K562 (cell line): ENCODE data around the gene AGFG1. TPM values are rescaled to one million over a fixed set of nuclear protein-coding genes. Genes with fewer than 3 reads are reported as not detected.
"Not testable (repeated sequence)": the region's sequence is repeated elsewhere in the genome, so short reads cannot be mapped to it uniquely, and the experiment has no call there.

Experiments
- ATAC-seq: fragments of 200-7000 bp; cut with Tn5 transposase; 3 replicates; pipeline ENCODE4 v1.9.1; 2020; ENCODE audit warnings: moderate library complexity
- BruUV-seq: library from RNA; stranded (reverse); fragments of 400-500 nt; replicated peaks from 2 replicates; lab custom pipeline; 2021; lab: Mats Ljungman, UMichigan
- CTCF ChIA-PET: fragments of 300-600 bp; formaldehyde crosslinking; extraction: SDS; loops from one replicate; lab custom pipeline; 2021; ENCODE audit warnings: low intra/inter-chr PET ratio; lab: Yijun Ruan, JAX
- POLR2A ChIA-PET: fragments of 300-600, 350-650 bp; sonication (Branson Sonifier 250); formaldehyde crosslinking; extraction: SDS; loops from one replicate; lab custom pipeline; 2021; ENCODE audit warnings: antibody characterized with exemption, inconsistent platforms; lab: Yijun Ruan, JAX
- DNase-seq, 4 experiments: peaks; one replicate each; pipeline versions ENCODE4 v3.0.0 to v3.0.0-alpha.2; 2011 to 2018; ENCODE audit warnings: low spot score in 3 of 4, mixed read lengths in 3 of 4; ENCODE audit errors: extremely low read depth in 1 of 4
- FAIRE-seq: peaks from 2 replicates; lab custom pipeline; 2011; peaks lifted over from hg19 to GRCh38; lab: Jason Lieb, UNC
- H2AFZ ChIP-seq: 2 replicates; pipeline ENCODE4 v1.6.0; 2011; ENCODE audit warnings: low read depth, low read length, control low read depth, inconsistent platforms
- H3K27ac ChIP-seq: fragments of 200-600 bp; 3 replicates; pipeline ENCODE4 v1.8.0; 2011; ENCODE audit warnings: low read depth, mild to moderate bottlenecking, control low read depth, inconsistent platforms, low read length, moderate library complexity, mixed read lengths; ENCODE audit errors: extremely low read depth
- H3K27me3 ChIP-seq, 2 experiments: fragments of 300-600 bp in 1 of 2; 2 replicates in 1 of 2; 3 replicates in 1 of 2; pipeline versions ENCODE4 v1.6.0 to v1.8.0; 2011; ENCODE audit warnings: inconsistent platforms in 2 of 2, low read length in 2 of 2, mild to moderate bottlenecking in 1 of 2, mixed read lengths in 1 of 2, moderate library complexity in 1 of 2; ENCODE audit not compliant: control insufficient read depth in 2 of 2, insufficient read depth in 2 of 2
- H3K36me3 ChIP-seq: fragments of 300-600 bp; 3 replicates; pipeline ENCODE4 v1.8.0; 2011; ENCODE audit warnings: mild to moderate bottlenecking, low read length, inconsistent platforms; ENCODE audit not compliant: control insufficient read depth, insufficient read depth
- H3K4me1 ChIP-seq, 2 experiments: fragments of 200-600 bp in 1 of 2; replicated peaks in 1 of 2; 2 replicates in 1 of 2; 3 replicates in 1 of 2; pipeline versions ENCODE4 v1.5.1 to v1.8.0; 2011; ENCODE audit warnings: inconsistent platforms in 2 of 2, low read length in 2 of 2, mild to moderate bottlenecking in 1 of 2, mixed read lengths in 1 of 2, moderate library complexity in 1 of 2; ENCODE audit not compliant: control insufficient read depth in 2 of 2, insufficient read depth in 2 of 2
- H3K4me2 ChIP-seq: 2 replicates; pipeline ENCODE4 v1.6.1; 2011; ENCODE audit warnings: low read length, control low read depth, inconsistent platforms, mixed read lengths; ENCODE audit not compliant: insufficient read depth
- H3K4me3 ChIP-seq: fragments of 200-600 bp; sonication (generic), shearing (Covaris generic); 2 replicates; pipeline ENCODE4 v1.5.1; 2016; ENCODE audit warnings: control low read depth, inconsistent platforms
- H3K79me2 ChIP-seq: fragments of 200-600 bp; 3 replicates; pipeline ENCODE4 v1.8.0; 2011; ENCODE audit warnings: low read length, inconsistent platforms; ENCODE audit not compliant: control insufficient read depth, insufficient read depth
- H3K9ac ChIP-seq, 2 experiments: 2 replicates each; pipeline versions ENCODE4 v1.6.0 to v1.6.1; 2011; ENCODE audit warnings: low read depth in 2 of 2, low read length in 2 of 2, control low read depth in 1 of 2, inconsistent platforms in 1 of 2, mild to moderate bottlenecking in 1 of 2, mixed read lengths in 1 of 2; ENCODE audit not compliant: insufficient read depth in 1 of 2
- H3K9me1 ChIP-seq: one replicate; pipeline ENCODE4 v1.6.0; 2011; ENCODE audit warnings: inconsistent platforms, mild to moderate bottlenecking, low read length, moderate library complexity; ENCODE audit not compliant: control insufficient read depth, insufficient read depth
- H3K9me3 ChIP-seq: replicated peaks from 2 replicates; pipeline ENCODE4 v1.5.1; 2011; ENCODE audit warnings: low read depth, low read length, inconsistent platforms; ENCODE audit not compliant: control insufficient read depth, insufficient read depth
- H4K20me1 ChIP-seq: replicated peaks from 2 replicates; pipeline ENCODE4 v1.6.1; 2011; ENCODE audit warnings: low read length, inconsistent platforms, mixed read lengths; ENCODE audit not compliant: control insufficient read depth, insufficient read depth
- CBX8 ChIP-seq: fragments of 200-600 bp; sonication (generic); IDR thresholded peaks from 2 replicates; pipeline ENCODE4 v1.6.1; 2012; ENCODE audit warnings: borderline replicate concordance, mixed run types, low read depth, mild to moderate bottlenecking, moderate library complexity, mixed read lengths, low read length, control low read depth, inconsistent platforms; ENCODE audit not compliant: poor library complexity, severe bottlenecking; ENCODE audit errors: extremely low read depth
- HDAC8 ChIP-seq: fragments of 450-650 bp; IDR thresholded peaks from 2 replicates; pipeline ENCODE4 v1.6.1; 2016; ENCODE audit warnings: mild to moderate bottlenecking, missing genetic modification characterization, moderate library complexity, missing compliant biosample characterization
- KAT8 ChIP-seq: fragments of 450-650 bp; IDR thresholded peaks from 2 replicates; pipeline ENCODE4 v1.6.1; 2016; ENCODE audit warnings: low read depth, mild to moderate bottlenecking
- KLF1 ChIP-seq: fragments of 450-650 bp; IDR thresholded peaks from 2 replicates; pipeline ENCODE4 v1.6.1; 2016; ENCODE audit warnings: missing genetic modification characterization, missing compliant biosample characterization
- MXI1 ChIP-seq: IDR thresholded peaks from 2 replicates; pipeline ENCODE4 v1.6.1; 2011; ENCODE audit warnings: low read depth, mild to moderate bottlenecking, improper control_type of control experiment, low read length
- ZBTB1 ChIP-seq: sonication (generic); formaldehyde crosslinking; IDR thresholded peaks from 2 replicates; pipeline ENCODE4 v1.8.1; 2023; ENCODE audit warnings: missing genetic modification reagents, low read depth, mild to moderate bottlenecking, borderline replicate concordance
- ZNF232 ChIP-seq: sonication (generic); formaldehyde crosslinking; IDR thresholded peaks from 2 replicates; pipeline ENCODE4 v1.8.0; 2022; ENCODE audit warnings: mild to moderate bottlenecking, missing genetic modification reagents
- ZNF589 ChIP-seq: fragments of 200-800 bp; sonication (Bioruptor generic); IDR thresholded peaks from 2 replicates; pipeline ENCODE4 v1.6.1; 2016; ENCODE audit warnings: low read depth, missing genetic modification characterization, missing compliant biosample characterization
- WGBS: fragments of 100-300 bp; shearing (Covaris generic); methylation state at CpG from one replicate; pipeline ENCODE4 v1.1.6; 2016; ENCODE audit warnings: low coverage, mixed read lengths; ENCODE audit not compliant: insufficient coverage; ENCODE audit errors: missing lambda C conversion rate; 5-methylcytosine and 5-hydroxymethylcytosine counted together
- in situ Hi-C: fragments of 300-500 bp; cut with MboI; formaldehyde crosslinking; loops from 4 replicates; pipeline ENCODE4 v1.15.0; 2018; ENCODE audit warnings: inconsistent platforms, mixed read lengths
- intact Hi-C: fragments of 100-400 bp; cut with micrococcal nuclease; formaldehyde crosslinking; loops from 2 replicates; pipeline ENCODE4 v1.14.2; 2022
- polyA plus RNA-seq, 8 experiments: library from polyadenylated mRNA; depleted of rRNA in 4 of 8; stranded (reverse) in 5 of 8; unstranded in 3 of 8; fragments of >200 nt; fragmentation: Nextera tagmentation in 2 of 8; fragmentation: Illumina TruSeq in 1 of 8; extraction: Ambion mirVana in 2 of 8; extraction: Trizol in 1 of 8; gene quantifications; 2 replicates each; pipeline versions ENCODE4 v1.2.1 to v1.2.3, GENCODE V29; 2011 to 2014; ENCODE audit warnings: inconsistent platforms in 1 of 8, missing spikeins in 1 of 8
- total RNA-seq, 7 experiments: library from RNA; depleted of rRNA in 6 of 7; stranded (reverse); fragments of >200 nt in 6 of 7; fragmentation: Illumina TruSeq in 2 of 7; extraction: Trizol in 2 of 7; gene quantifications; 2 replicates each; pipeline versions ENCODE4 v1.2.1 to v1.2.3, GENCODE V29; 2011 to 2021; ENCODE audit warnings: low replicate concordance in 1 of 7
- TF ChIP-seq, protein P1 (sequence below): fragments of 450-650 bp; formaldehyde crosslinking; IDR thresholded peaks from 2 replicates; pipeline ENCODE4 v1.4.0; 2020; ENCODE audit warnings: mild to moderate bottlenecking, moderate library complexity
- TF ChIP-seq, protein P2 (sequence below): fragments of 250-450 bp; sonication (Bioruptor Pico); IDR thresholded peaks from 2 replicates; pipeline ENCODE4 v1.4.0; 2020; ENCODE audit warnings: mild to moderate bottlenecking, moderate library complexity, borderline replicate concordance

The AGFG1 gene
- total and polyA plus RNA-seq, 9 of the 15 experiments (the other 6 are each of a cell fraction or from before 2014, with no cell fraction given): 11.2 to 97.5 (median 36.0) TPM

DNA sequence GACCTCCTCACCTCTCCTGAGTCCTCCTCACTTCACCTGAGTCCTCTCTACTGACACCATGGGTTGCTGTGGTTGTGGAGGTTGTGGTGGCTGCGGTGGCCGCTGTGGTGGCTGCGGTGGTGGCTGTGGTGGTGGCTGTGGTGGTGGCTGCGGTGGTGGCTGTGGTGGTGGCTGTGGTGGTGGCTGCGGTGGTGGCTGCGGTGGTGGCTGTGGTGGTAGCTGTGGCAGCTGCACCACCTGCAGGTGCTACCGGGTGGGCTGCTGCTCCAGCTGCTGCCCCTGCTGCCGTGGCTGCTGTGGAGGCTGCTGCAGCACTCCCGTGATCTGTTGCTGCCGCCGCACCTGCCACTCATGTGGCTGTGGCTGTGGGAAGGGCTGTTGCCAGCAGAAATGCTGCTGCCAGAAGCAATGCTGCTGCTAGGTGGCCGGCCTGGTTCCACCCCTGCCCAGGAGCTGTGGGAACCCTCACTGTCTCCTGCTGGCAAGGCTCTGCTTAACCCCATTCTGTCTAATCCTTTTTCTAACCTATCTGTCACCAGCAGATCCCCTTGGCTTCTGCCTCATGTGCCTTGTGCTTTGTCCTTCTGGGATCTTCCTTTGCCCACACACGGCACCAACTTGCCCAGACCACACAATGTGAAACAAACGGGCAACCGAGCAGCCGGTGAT is 127.0 kb downstream of the AGFG1 start, which contains the start of gene SCYGR2:
Gene SCYGR2 (plus strand): TSS at position 59 of the 669 bp plus-strand sequence. CDS start 0 bp downstream, at position 59.
- CTCF ChIA-PET, FAIRE-seq, H2AFZ ChIP-seq, intact Hi-C loops, H3K27ac ChIP-seq, H3K9me3 ChIP-seq, in situ Hi-C loops, H3K4me1 ChIP-seq, BruUV-seq, H3K4me3 ChIP-seq, H4K20me1 ChIP-seq, POLR2A ChIA-PET, H3K9me1 ChIP-seq, H3K9ac ChIP-seq, ATAC-seq, DNase-seq, H3K4me2 ChIP-seq, H3K36me3 ChIP-seq, H3K79me2 ChIP-seq: not testable (repeated sequence)
- peak; percentile 94 for TF ChIP-seq ZBTB1 (CRISPR knock-in tag)
- TF ChIP-seq, protein P1, sequence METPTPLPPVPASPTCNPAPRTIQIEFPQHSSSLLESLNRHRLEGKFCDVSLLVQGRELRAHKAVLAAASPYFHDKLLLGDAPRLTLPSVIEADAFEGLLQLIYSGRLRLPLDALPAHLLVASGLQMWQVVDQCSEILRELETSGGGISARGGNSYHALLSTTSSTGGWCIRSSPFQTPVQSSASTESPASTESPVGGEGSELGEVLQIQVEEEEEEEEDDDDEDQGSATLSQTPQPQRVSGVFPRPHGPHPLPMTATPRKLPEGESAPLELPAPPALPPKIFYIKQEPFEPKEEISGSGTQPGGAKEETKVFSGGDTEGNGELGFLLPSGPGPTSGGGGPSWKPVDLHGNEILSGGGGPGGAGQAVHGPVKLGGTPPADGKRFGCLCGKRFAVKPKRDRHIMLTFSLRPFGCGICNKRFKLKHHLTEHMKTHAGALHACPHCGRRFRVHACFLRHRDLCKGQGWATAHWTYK: peak; percentile 84; the same call in 1 of the 2 replicates
- 3% methylated on average over 7 of the region's 16 CpGs for WGBS
- H3K27me3 ChIP-seq: peaks cover 0 to 32% of the 10 kb centered on the region in 2 experiments; a peak in 2 of 5 replicates

DNA sequence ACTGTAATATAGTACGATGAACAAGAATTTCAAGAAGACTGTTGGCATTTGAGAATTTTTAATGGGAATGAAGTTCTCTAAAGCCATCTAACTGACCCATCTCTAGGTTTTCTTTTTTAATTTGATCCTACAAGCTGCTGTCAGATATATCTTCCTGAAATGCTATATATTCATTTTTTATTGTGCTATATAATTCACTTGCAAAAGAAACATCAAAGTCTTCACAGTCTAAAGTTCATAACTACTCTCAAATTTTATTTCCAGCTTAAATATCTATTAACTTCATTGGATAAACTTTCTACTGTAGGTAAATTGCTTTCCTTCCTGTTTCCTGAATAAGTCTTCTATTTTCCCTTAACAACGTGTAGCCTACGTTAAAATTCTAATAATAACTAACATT is 130.4 kb downstream of the AGFG1 start:
- Histone ChIP-seq H2AFZ (no peak overlapping the region), H4K20me1 (no peaks in the 10 kb centered on the region), H3K4me1 (no peaks in the 10 kb centered on the region), H3K4me2 (peak overlapping the region; percentile 66; the same call in 1 of the 2 replicates), H3K27ac (no peak overlapping the region), H3K9me1 (no peaks in the 10 kb centered on the region), H3K9ac (no peak overlapping the region), H3K9me3 (no peaks in the 10 kb centered on the region), H3K4me3 (no peak overlapping the region), H3K36me3 (no peaks in the 10 kb centered on the region), H3K79me2 (no peaks in the 10 kb centered on the region), H3K27me3 (peaks cover 0 to 22% of the 10 kb centered on the region in 2 experiments; a peak in 2 of 5 replicates)
- POLR2A ChIA-PET: no interaction called here
- no TSS peak for BruUV-seq
- FAIRE-seq: no peak
- DNase-seq: no peak
- CTCF ChIA-PET: no interaction called here
- in situ Hi-C loops: no loop called here
- ATAC-seq: no peak
- intact Hi-C loops: no loop called here
- 12% methylated on average over 3 of the region's 3 CpGs for WGBS
- TF ChIP-seq KLF1 (tag): no peak
- TF ChIP-seq, protein P2, sequence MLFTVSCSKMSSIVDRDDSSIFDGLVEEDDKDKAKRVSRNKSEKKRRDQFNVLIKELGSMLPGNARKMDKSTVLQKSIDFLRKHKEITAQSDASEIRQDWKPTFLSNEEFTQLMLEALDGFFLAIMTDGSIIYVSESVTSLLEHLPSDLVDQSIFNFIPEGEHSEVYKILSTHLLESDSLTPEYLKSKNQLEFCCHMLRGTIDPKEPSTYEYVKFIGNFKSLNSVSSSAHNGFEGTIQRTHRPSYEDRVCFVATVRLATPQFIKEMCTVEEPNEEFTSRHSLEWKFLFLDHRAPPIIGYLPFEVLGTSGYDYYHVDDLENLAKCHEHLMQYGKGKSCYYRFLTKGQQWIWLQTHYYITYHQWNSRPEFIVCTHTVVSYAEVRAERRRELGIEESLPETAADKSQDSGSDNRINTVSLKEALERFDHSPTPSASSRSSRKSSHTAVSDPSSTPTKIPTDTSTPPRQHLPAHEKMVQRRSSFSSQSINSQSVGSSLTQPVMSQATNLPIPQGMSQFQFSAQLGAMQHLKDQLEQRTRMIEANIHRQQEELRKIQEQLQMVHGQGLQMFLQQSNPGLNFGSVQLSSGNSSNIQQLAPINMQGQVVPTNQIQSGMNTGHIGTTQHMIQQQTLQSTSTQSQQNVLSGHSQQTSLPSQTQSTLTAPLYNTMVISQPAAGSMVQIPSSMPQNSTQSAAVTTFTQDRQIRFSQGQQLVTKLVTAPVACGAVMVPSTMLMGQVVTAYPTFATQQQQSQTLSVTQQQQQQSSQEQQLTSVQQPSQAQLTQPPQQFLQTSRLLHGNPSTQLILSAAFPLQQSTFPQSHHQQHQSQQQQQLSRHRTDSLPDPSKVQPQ (CRISPR knock-in tag): no peak
- no peak for TF ChIP-seq CBX8
- no peak for TF ChIP-seq MXI1
- no peak for TF ChIP-seq ZNF589
- no peak for TF ChIP-seq HDAC8 (tag)
- TF ChIP-seq ZNF232 (CRISPR knock-in tag): no peak
- no peak for TF ChIP-seq KAT8
